ENCODE results near the gene SLC22A31.

GRCh38 chr16:89166696-89167424, 33.5 kb downstream of the SLC22A31 start:
- no peak for TF ChIP-seq CTCF (IDR thresholded peaks at IDR 0.05)
- no peak for TF ChIP-seq POLR2A (IDR thresholded peaks at IDR 0.05)

Data from right lobe of liver (tissue), 4 donors.